K562 (cell line): ENCODE results near the gene SLC25A26. TPM values are rescaled to one million over a fixed set of nuclear protein-coding genes. Genes with fewer than 3 reads are reported as not detected.

Source experiments
- ATAC-seq: fragments of 200-7000 bp; cut with Tn5 transposase; 3 replicates; pipeline ENCODE4 v1.9.1; 2020; ENCODE audit warnings: moderate library complexity
- BruUV-seq: library from RNA; stranded (reverse); fragments of 400-500 nt; replicated peaks from 2 replicates; lab custom pipeline; 2021; lab: Mats Ljungman, UMichigan
- CTCF ChIA-PET: fragments of 300-600 bp; formaldehyde crosslinking; extraction: SDS; loops from one replicate; lab custom pipeline; 2021; ENCODE audit warnings: low intra/inter-chr PET ratio; lab: Yijun Ruan, JAX
- POLR2A ChIA-PET: fragments of 300-600, 350-650 bp; sonication (Branson Sonifier 250); formaldehyde crosslinking; extraction: SDS; loops from one replicate; lab custom pipeline; 2021; ENCODE audit warnings: antibody characterized with exemption, inconsistent platforms; lab: Yijun Ruan, JAX
- DNase-seq, 4 experiments: peaks; one replicate each; pipeline versions ENCODE4 v3.0.0 to v3.0.0-alpha.2; 2011 to 2018; ENCODE audit warnings: low spot score in 3 of 4, mixed read lengths in 3 of 4; ENCODE audit errors: extremely low read depth in 1 of 4
- FAIRE-seq: peaks from 2 replicates; lab custom pipeline; 2011; peaks lifted over from hg19 to GRCh38; lab: Jason Lieb, UNC
- H2AFZ ChIP-seq: 2 replicates; pipeline ENCODE4 v1.6.0; 2011; ENCODE audit warnings: low read depth, low read length, control low read depth, inconsistent platforms
- H3K27ac ChIP-seq: fragments of 200-600 bp; 3 replicates; pipeline ENCODE4 v1.8.0; 2011; ENCODE audit warnings: low read depth, mild to moderate bottlenecking, control low read depth, inconsistent platforms, low read length, moderate library complexity, mixed read lengths; ENCODE audit errors: extremely low read depth
- H3K27me3 ChIP-seq, 2 experiments: fragments of 300-600 bp in 1 of 2; 2 replicates in 1 of 2; 3 replicates in 1 of 2; pipeline versions ENCODE4 v1.6.0 to v1.8.0; 2011; ENCODE audit warnings: inconsistent platforms in 2 of 2, low read length in 2 of 2, mild to moderate bottlenecking in 1 of 2, mixed read lengths in 1 of 2, moderate library complexity in 1 of 2; ENCODE audit not compliant: control insufficient read depth in 2 of 2, insufficient read depth in 2 of 2
- H3K36me3 ChIP-seq: fragments of 300-600 bp; 3 replicates; pipeline ENCODE4 v1.8.0; 2011; ENCODE audit warnings: mild to moderate bottlenecking, low read length, inconsistent platforms; ENCODE audit not compliant: control insufficient read depth, insufficient read depth
- H3K4me1 ChIP-seq, 2 experiments: fragments of 200-600 bp in 1 of 2; replicated peaks in 1 of 2; 2 replicates in 1 of 2; 3 replicates in 1 of 2; pipeline versions ENCODE4 v1.5.1 to v1.8.0; 2011; ENCODE audit warnings: inconsistent platforms in 2 of 2, low read length in 2 of 2, mild to moderate bottlenecking in 1 of 2, mixed read lengths in 1 of 2, moderate library complexity in 1 of 2; ENCODE audit not compliant: control insufficient read depth in 2 of 2, insufficient read depth in 2 of 2
- H3K4me2 ChIP-seq: 2 replicates; pipeline ENCODE4 v1.6.1; 2011; ENCODE audit warnings: low read length, control low read depth, inconsistent platforms, mixed read lengths; ENCODE audit not compliant: insufficient read depth
- H3K4me3 ChIP-seq: fragments of 200-600 bp; sonication (generic), shearing (Covaris generic); 2 replicates; pipeline ENCODE4 v1.5.1; 2016; ENCODE audit warnings: control low read depth, inconsistent platforms
- H3K79me2 ChIP-seq: fragments of 200-600 bp; 3 replicates; pipeline ENCODE4 v1.8.0; 2011; ENCODE audit warnings: low read length, inconsistent platforms; ENCODE audit not compliant: control insufficient read depth, insufficient read depth
- H3K9ac ChIP-seq, 2 experiments: 2 replicates each; pipeline versions ENCODE4 v1.6.0 to v1.6.1; 2011; ENCODE audit warnings: low read depth in 2 of 2, low read length in 2 of 2, control low read depth in 1 of 2, inconsistent platforms in 1 of 2, mild to moderate bottlenecking in 1 of 2, mixed read lengths in 1 of 2; ENCODE audit not compliant: insufficient read depth in 1 of 2
- H3K9me1 ChIP-seq: one replicate; pipeline ENCODE4 v1.6.0; 2011; ENCODE audit warnings: inconsistent platforms, mild to moderate bottlenecking, low read length, moderate library complexity; ENCODE audit not compliant: control insufficient read depth, insufficient read depth
- H3K9me3 ChIP-seq: replicated peaks from 2 replicates; pipeline ENCODE4 v1.5.1; 2011; ENCODE audit warnings: low read depth, low read length, inconsistent platforms; ENCODE audit not compliant: control insufficient read depth, insufficient read depth
- H4K20me1 ChIP-seq: replicated peaks from 2 replicates; pipeline ENCODE4 v1.6.1; 2011; ENCODE audit warnings: low read length, inconsistent platforms, mixed read lengths; ENCODE audit not compliant: control insufficient read depth, insufficient read depth
- AFF1 ChIP-seq, 2 experiments: fragments of 450-650 bp; IDR thresholded peaks; 2 replicates each; pipeline ENCODE4 v1.6.1; 2018; ENCODE audit warnings: mild to moderate bottlenecking in 2 of 2, low read depth in 1 of 2; ENCODE audit not compliant: partially characterized antibody in 2 of 2
- ASH1L ChIP-seq: fragments of 450-650 bp; IDR thresholded peaks from 2 replicates; pipeline ENCODE4 v1.6.1; 2018; ENCODE audit warnings: borderline replicate concordance, mild to moderate bottlenecking, low read depth; ENCODE audit not compliant: partially characterized antibody
- ERF ChIP-seq: fragments of 450-650 bp; formaldehyde crosslinking; IDR thresholded peaks from 2 replicates; pipeline ENCODE4 v1.4.0; 2020; ENCODE audit warnings: mild to moderate bottlenecking, mixed read lengths
- GTF2B ChIP-seq: IDR thresholded peaks from 2 replicates; pipeline ENCODE4 v1.6.1; 2011; ENCODE audit not compliant: insufficient read length; ENCODE audit errors: extremely low read depth
- GTF3C2 ChIP-seq: IDR thresholded peaks from 3 replicates; pipeline ENCODE4 v1.6.1; 2011; ENCODE audit warnings: borderline replicate concordance, mild to moderate bottlenecking, moderate library complexity; ENCODE audit not compliant: insufficient read length; ENCODE audit errors: extremely low read depth
- KAT8 ChIP-seq: fragments of 450-650 bp; IDR thresholded peaks from 2 replicates; pipeline ENCODE4 v1.6.1; 2016; ENCODE audit warnings: low read depth, mild to moderate bottlenecking
- KHSRP ChIP-seq: fragments of 450-650 bp; IDR thresholded peaks from 2 replicates; pipeline ENCODE4 v1.6.1; 2017
- MCM3 ChIP-seq: fragments of 450-650 bp; IDR thresholded peaks from 2 replicates; pipeline ENCODE4 v1.6.1; 2016
- NFRKB ChIP-seq: fragments of 450-650 bp; IDR thresholded peaks from 2 replicates; pipeline ENCODE4 v1.6.1; 2016; ENCODE audit warnings: low read depth
- PHF21A ChIP-seq: fragments of 450-650 bp; IDR thresholded peaks from 2 replicates; pipeline ENCODE4 v1.6.1; 2017; ENCODE audit warnings: low read depth, borderline replicate concordance
- RBM22 ChIP-seq: fragments of 200-400 bp; formaldehyde crosslinking; IDR thresholded peaks from 2 replicates; pipeline ENCODE4 v1.6.1; 2018; ENCODE audit warnings: low read length, low read depth; ENCODE audit not compliant: poor library complexity, severe bottlenecking
- ZNF324 ChIP-seq: fragments of 250-450 bp; sonication (Bioruptor Pico); IDR thresholded peaks from 2 replicates; pipeline ENCODE4 v1.4.0; 2020; ENCODE audit warnings: mild to moderate bottlenecking
- ZNF655 ChIP-seq: fragments of 250-450 bp; sonication (Bioruptor Pico); IDR thresholded peaks from 2 replicates; pipeline ENCODE4 v1.5.0; 2021
- ZNF707 ChIP-seq: fragments of 250-450 bp; sonication (Bioruptor Pico); conservative IDR thresholded peaks from 2 replicates; pipeline ENCODE4 v1.8.0; 2022; ENCODE audit warnings: inconsistent platforms, mild to moderate bottlenecking, moderate library complexity
- in situ Hi-C: fragments of 300-500 bp; cut with MboI; formaldehyde crosslinking; loops from 4 replicates; pipeline ENCODE4 v1.15.0; 2018; ENCODE audit warnings: inconsistent platforms, mixed read lengths
- intact Hi-C: fragments of 100-400 bp; cut with micrococcal nuclease; formaldehyde crosslinking; loops from 2 replicates; pipeline ENCODE4 v1.14.2; 2022
- polyA plus RNA-seq, 8 experiments: library from polyadenylated mRNA; depleted of rRNA in 4 of 8; stranded (reverse) in 5 of 8; unstranded in 3 of 8; fragments of >200 nt; fragmentation: Nextera tagmentation in 2 of 8; fragmentation: Illumina TruSeq in 1 of 8; extraction: Ambion mirVana in 2 of 8; extraction: Trizol in 1 of 8; gene quantifications; 2 replicates each; pipeline versions ENCODE4 v1.2.1 to v1.2.3, GENCODE V29; 2011 to 2014; ENCODE audit warnings: inconsistent platforms in 1 of 8, missing spikeins in 1 of 8
- total RNA-seq, 7 experiments: library from RNA; depleted of rRNA in 6 of 7; stranded (reverse); fragments of >200 nt in 6 of 7; fragmentation: Illumina TruSeq in 2 of 7; extraction: Trizol in 2 of 7; gene quantifications; 2 replicates each; pipeline versions ENCODE4 v1.2.1 to v1.2.3, GENCODE V29; 2011 to 2021; ENCODE audit warnings: low replicate concordance in 1 of 7

Gene SLC25A26
- total and polyA plus RNA-seq, 9 of the 15 experiments (the other 6 are each of a cell fraction or from before 2014, with no cell fraction given), result 7.2 to 29.1 (median 12.6) TPM

- no peak for TF ChIP-seq PHF21A
- no peak for TF ChIP-seq KAT8
- no peak for TF ChIP-seq ASH1L
- TF ChIP-seq KHSRP, result no peak
- TF ChIP-seq ZNF655, result no peak
- no peak for TF ChIP-seq RBM22
- TF ChIP-seq ERF (CRISPR knock-in tag), result no peak
- no peak for TF ChIP-seq ZNF707
- no peak for TF ChIP-seq NFRKB
- TF ChIP-seq MCM3, result no peak
- TF ChIP-seq ZNF324, result no peak
- no peak for TF ChIP-seq AFF1 (IDR thresholded peaks at IDR 0.05; ENCODE audit: low read depth in 1 of 2, partially characterized antibody in 2 of 2)
- TF ChIP-seq GTF2B, result no peak
- TF ChIP-seq GTF3C2, result no peak
- H3K9me1 ChIP-seq, result no peaks in the 10 kb centered on the region
- no peaks in the 10 kb centered on the region for H3K4me1 ChIP-seq
- in situ Hi-C loops (no loop called here), intact Hi-C loops (no loop called here)
- no peak overlapping the region for H3K4me2 ChIP-seq
- ChIA-PET POLR2A (no interaction called here), CTCF (no interaction called here)
- FAIRE-seq (no peak), DNase-seq (no peak), ATAC-seq (no peak)
- no peak overlapping the region for H3K9ac ChIP-seq
- no peak overlapping the region for H3K27ac ChIP-seq
- no peak overlapping the region for H2AFZ ChIP-seq
- H3K9me3 ChIP-seq, result no peaks in the 10 kb centered on the region
- H3K36me3 ChIP-seq, result no peaks in the 10 kb centered on the region
- H3K27me3 ChIP-seq, result no peaks in the 10 kb centered on the region
- H3K79me2 ChIP-seq, result no peaks in the 10 kb centered on the region
- BruUV-seq, result no TSS peak
- H4K20me1 ChIP-seq, result no peaks in the 10 kb centered on the region
- no peak overlapping the region for H3K4me3 ChIP-seq
Measured at GRCh38 chr3:66266551-66266950, 45.8 kb downstream of the SLC25A26 start.
